Large intestine (tissue), 3 donors: ENCODE measurements around the gene ENPP7. TPM values are rescaled to one million over a fixed set of nuclear protein-coding genes. Genes with fewer than 3 reads are reported as not detected.

Experiments
- DNase-seq, 2 donors: peaks; one replicate each; pipeline versions ENCODE4 v3.0.0 to v3.0.0-alpha.2; 2013
- H3K27ac ChIP-seq: one replicate; pipeline ENCODE4 v1.5.1; 2013; ENCODE audit warnings: low read length
- H3K27me3 ChIP-seq: 2 replicates; pipeline ENCODE4 v1.6.1; 2013; ENCODE audit warnings: low read length; ENCODE audit not compliant: control insufficient read depth, insufficient read depth
- H3K36me3 ChIP-seq: 2 replicates; pipeline ENCODE4 v1.6.1; 2013; ENCODE audit warnings: low read length; ENCODE audit not compliant: control insufficient read depth, insufficient read depth
- H3K4me1 ChIP-seq: one replicate; pipeline ENCODE4 v1.6.1; 2013; ENCODE audit warnings: low read length; ENCODE audit not compliant: control insufficient read depth, insufficient read depth
- H3K4me3 ChIP-seq: one replicate; pipeline ENCODE4 v1.5.1; 2013; ENCODE audit warnings: low read length
- H3K9me3 ChIP-seq: one replicate; pipeline ENCODE4 v1.6.1; 2013; ENCODE audit warnings: mild to moderate bottlenecking, low read depth, low read length, moderate library complexity; ENCODE audit not compliant: control insufficient read depth
- WGBS: methylation state at CpG from one replicate; pipeline ENCODE4 v1.1.5; 2013; ENCODE audit warnings: low lambda C conversion rate; ENCODE audit not compliant: insufficient coverage; 5-methylcytosine and 5-hydroxymethylcytosine counted together
- polyA plus RNA-seq: library from polyadenylated mRNA; unstranded; fragments of 120-200 nt; gene quantifications from one replicate; pipeline ENCODE4 v1.2.1, GENCODE V29; 2013

Gene ENPP7
- polyA plus RNA-seq, 1 donor, result 136 TPM

GRCh38 chr17:79715098-79715942 lies 15.4 kb upstream of the ENPP7 start:
- no peak overlapping the region for H3K4me3 ChIP-seq
- DNase-seq, result peak; percentile 89 to 96
- peaks cover 8% of the 10 kb centered on the region for H3K9me3 ChIP-seq
- WGBS, result no CpG with 5 or more reads among the region's 16 CpGs
- peaks cover 63% of the 10 kb centered on the region for H3K4me1 ChIP-seq
- H3K27me3 ChIP-seq, result no peaks in the 10 kb centered on the region
- no peaks in the 10 kb centered on the region for H3K36me3 ChIP-seq
- peak overlapping the region; percentile 99 for H3K27ac ChIP-seq

GRCh38 chr17:79715943-79716797 lies 14.6 kb upstream of the ENPP7 start:
- Histone ChIP-seq H3K36me3 (no peaks in the 10 kb centered on the region), H3K4me1 (peaks cover 70% of the 10 kb centered on the region), H3K27ac (peak overlapping the region; percentile 99), H3K9me3 (peaks cover 8% of the 10 kb centered on the region), H3K27me3 (no peaks in the 10 kb centered on the region), H3K4me3 (no peak overlapping the region)
- DNase-seq, result no peak
- WGBS, result no CpG with 5 or more reads among the region's 25 CpGs

GRCh38 chr17:79720705-79721292 lies 9.9 kb upstream of the ENPP7 start:
- no CpG with 5 or more reads among the region's 15 CpGs for WGBS
- Histone ChIP-seq H3K36me3 (no peaks in the 10 kb centered on the region), H3K27me3 (no peaks in the 10 kb centered on the region), H3K4me3 (no peak overlapping the region), H3K27ac (peak overlapping the region; percentile 86), H3K9me3 (no peaks in the 10 kb centered on the region), H3K4me1 (peaks cover 55% of the 10 kb centered on the region)
- peak; percentile 57 to 83 for DNase-seq

- H3K4me3 ChIP-seq, result no peak overlapping the region
- no CpG with 5 or more reads among the region's 10 CpGs for WGBS
- no peaks in the 10 kb centered on the region for H3K27me3 ChIP-seq
- peaks cover 45% of the 10 kb centered on the region for H3K4me1 ChIP-seq
- peak overlapping the region; percentile 86 for H3K27ac ChIP-seq
- H3K9me3 ChIP-seq, result no peaks in the 10 kb centered on the region
- peak in 1 of 2 donors; percentile 48 for DNase-seq
- H3K36me3 ChIP-seq, result no peaks in the 10 kb centered on the region
Measured at GRCh38 chr17:79721993-79722671, 8.6 kb upstream of the ENPP7 start.

- Histone ChIP-seq H3K4me1 (peaks cover 47% of the 10 kb centered on the region), H3K36me3 (no peaks in the 10 kb centered on the region), H3K27ac (peak overlapping the region; percentile 86), H3K27me3 (no peaks in the 10 kb centered on the region), H3K4me3 (no peak overlapping the region), H3K9me3 (no peaks in the 10 kb centered on the region)
- DNase-seq, result no peak
- WGBS, result no CpG with 5 or more reads among the region's 10 CpGs
Measured at GRCh38 chr17:79722787-79723186, 8.0 kb upstream of the ENPP7 start.

GRCh38 chr17:79728169-79728907 lies 2.4 kb upstream of the ENPP7 start:
- DNase-seq, result peak; percentile 89 to 90
- H3K4me3 ChIP-seq, result peak overlapping the region; percentile 33
- no CpG with 5 or more reads among the region's 22 CpGs for WGBS
- H3K9me3 ChIP-seq, result peaks cover 20% of the 10 kb centered on the region
- peaks cover 44% of the 10 kb centered on the region for H3K4me1 ChIP-seq
- H3K36me3 ChIP-seq, result peaks cover under 1% of the 10 kb centered on the region
- H3K27me3 ChIP-seq, result no peaks in the 10 kb centered on the region
- peak overlapping the region; percentile 28 for H3K27ac ChIP-seq

- Histone ChIP-seq H3K27me3 (no peaks in the 10 kb centered on the region), H3K4me1 (peaks cover 48% of the 10 kb centered on the region), H3K36me3 (peaks cover 6% of the 10 kb centered on the region), H3K4me3 (peak overlapping the region; percentile 33), H3K27ac (no peak overlapping the region), H3K9me3 (peaks cover 26% of the 10 kb centered on the region)
- no CpG with 5 or more reads among the region's 26 CpGs for WGBS
- DNase-seq, result no peak
Measured at GRCh38 chr17:79728908-79729471, 1.8 kb upstream of the ENPP7 start.

GRCh38 chr17:79729761-79730160 lies 982 bp upstream of the ENPP7 start:
- H3K36me3 ChIP-seq, result peaks cover 8% of the 10 kb centered on the region
- H3K9me3 ChIP-seq, result peaks cover 27% of the 10 kb centered on the region
- peak overlapping the region; percentile 84 for H3K27ac ChIP-seq
- H3K4me1 ChIP-seq, result peaks cover 48% of the 10 kb centered on the region
- no peak overlapping the region for H3K4me3 ChIP-seq
- DNase-seq, result no peak
- H3K27me3 ChIP-seq, result no peaks in the 10 kb centered on the region
- WGBS, result 82% methylated on average over 2 of the region's 12 CpGs

- no CpG with 5 or more reads among the region's 5 CpGs for WGBS
- peaks cover 33% of the 10 kb centered on the region for H3K9me3 ChIP-seq
- no peaks in the 10 kb centered on the region for H3K27me3 ChIP-seq
- H3K4me1 ChIP-seq, result peaks cover 48% of the 10 kb centered on the region
- DNase-seq, result no peak
- peak overlapping the region; percentile 59 for H3K4me3 ChIP-seq
- peaks cover 14% of the 10 kb centered on the region for H3K36me3 ChIP-seq
- H3K27ac ChIP-seq, result peak overlapping the region; percentile 84
Measured at GRCh38 chr17:79730437-79730768, 340 bp upstream of the ENPP7 start.
